Stimulated activated CD8-positive, alpha-beta memory T cell treated with anti-CD3 and anti-CD28 coated beads, Interleukin-7, amount 100 ng/mL, for 24 hours (primary cell): ENCODE data around the gene PCSK6.

Experiments
- DNase-seq: peaks from one replicate; pipeline ENCODE4 v3.0.0-alpha.2; 2020; ENCODE audit warnings: low read depth

Gene PCSK6

GRCh38 chr15:101446518-101447167 is 42.9 kb downstream of the PCSK6 start:
- DNase-seq, result no peak

GRCh38 chr15:101445562-101446517 is 43.7 kb downstream of the PCSK6 start:
- no peak for DNase-seq

- no peak for DNase-seq
Measured at GRCh38 chr15:101444807-101445508, 44.5 kb downstream of the PCSK6 start.

- DNase-seq, result no peak
Measured at GRCh38 chr15:101444015-101444414, 45.5 kb downstream of the PCSK6 start.

GRCh38 chr15:101442272-101442671 is 47.2 kb downstream of the PCSK6 start:
- no peak for DNase-seq

GRCh38 chr15:101441696-101442095 is 47.8 kb downstream of the PCSK6 start:
- DNase-seq, result no peak

- no peak for DNase-seq
Measured at GRCh38 chr15:101440846-101441590, 48.5 kb downstream of the PCSK6 start.

GRCh38 chr15:101439920-101440319 is 49.6 kb downstream of the PCSK6 start:
- DNase-seq, result no peak

GRCh38 chr15:101439285-101439919 is 50.1 kb downstream of the PCSK6 start:
- DNase-seq, result no peak

GRCh38 chr15:101438482-101439284 is 50.8 kb downstream of the PCSK6 start:
- no peak for DNase-seq

GRCh38 chr15:101437618-101438481 is 51.7 kb downstream of the PCSK6 start:
- DNase-seq, result no peak

- DNase-seq, result no peak
Measured at GRCh38 chr15:101437209-101437608, 52.3 kb downstream of the PCSK6 start.

- DNase-seq, result no peak
Measured at GRCh38 chr15:101436526-101436925, 53.0 kb downstream of the PCSK6 start.

GRCh38 chr15:101435761-101436160 is 53.7 kb downstream of the PCSK6 start:
- no peak for DNase-seq

GRCh38 chr15:101434032-101434920 is 55.2 kb downstream of the PCSK6 start:
- no peak for DNase-seq

GRCh38 chr15:101433396-101433795 is 56.1 kb downstream of the PCSK6 start:
- DNase-seq, result no peak

GRCh38 chr15:101432982-101433381 is 56.5 kb downstream of the PCSK6 start:
- DNase-seq, result no peak

- no peak for DNase-seq
Measured at GRCh38 chr15:101431748-101432147, 57.8 kb downstream of the PCSK6 start.

GRCh38 chr15:101431301-101431700 is 58.2 kb downstream of the PCSK6 start:
- DNase-seq, result no peak
